ENCODE data around the gene CYB5R2. TPM values are rescaled to one million over a fixed set of nuclear protein-coding genes. Genes with fewer than 3 reads are reported as not detected.

CYB5R2 gene
- total RNA-seq, 1 donor from 2014 or later, result 25.9 TPM

- Mint-ChIP-seq H3K4me3 (no peak overlapping the region), H3K36me3 (ENCODE audit: low read depth) (no peaks in the 10 kb centered on the region), H3K9me3 (no peaks in the 10 kb centered on the region), H3K27ac (no peak overlapping the region), H3K27me3 (peaks cover 12% of the 10 kb centered on the region), H3K4me1 (no peaks in the 10 kb centered on the region)
- ATAC-seq (ENCODE audit: low read depth), result peak; percentile 58
- CTCF ChIA-PET, result interaction anchor here (0.7 to 4.2 kb wide), 9 partner anchors 21 to 876 kb away, joined by 3 to 21 read pairs (median 7); no protein-coding TSS in a partner anchor
- DNase-seq, result no peak
- intact Hi-C loops (cut with micrococcal nuclease), result loop anchor here (1.0 to 2.0 kb wide), 5 partner anchors 176 to 590 kb away; partner anchors contain the start of gene PPFIBP2
- TF ChIP-seq CTCF (IDR thresholded peaks at IDR 0.05), result peak; percentile 59
- POLR2A ChIA-PET, result no interaction called here
Observed at GRCh38 chr11:7688238-7688826, 15.0 kb upstream of the CYB5R2 start.

GRCh38 chr11:7687386-7687785 is 14.1 kb upstream of the CYB5R2 start:
- ATAC-seq (ENCODE audit: low read depth) (no peak), DNase-seq (no peak)
- no peak for TF ChIP-seq CTCF (IDR thresholded peaks at IDR 0.05)
- H3K27ac Mint-ChIP-seq, result no peak overlapping the region
- H3K4me3 Mint-ChIP-seq, result no peak overlapping the region
- H3K36me3 Mint-ChIP-seq (ENCODE audit: low read depth), result no peaks in the 10 kb centered on the region
- intact Hi-C loops (cut with micrococcal nuclease), result no loop called here
- no peaks in the 10 kb centered on the region for H3K4me1 Mint-ChIP-seq
- ChIA-PET POLR2A (no interaction called here), CTCF (interaction anchor here (0.6 to 3.0 kb wide), 11 partner anchors 9 to 875 kb away, joined by 3 to 21 read pairs (median 5); no protein-coding TSS in a partner anchor)
- H3K27me3 Mint-ChIP-seq, result peaks cover 9% of the 10 kb centered on the region
- H3K9me3 Mint-ChIP-seq, result no peaks in the 10 kb centered on the region

- Mint-ChIP-seq H3K27ac (no peak overlapping the region), H3K4me1 (no peaks in the 10 kb centered on the region), H3K27me3 (peaks cover 8% of the 10 kb centered on the region), H3K36me3 (ENCODE audit: low read depth) (no peaks in the 10 kb centered on the region), H3K4me3 (no peak overlapping the region), H3K9me3 (no peaks in the 10 kb centered on the region)
- DNase-seq (no peak), ATAC-seq (ENCODE audit: low read depth) (no peak)
- intact Hi-C loops (cut with micrococcal nuclease), result no loop called here
- ChIA-PET CTCF (interaction anchor here (0.9 to 3.0 kb wide), 8 partner anchors 8 to 589 kb away, joined by 3 to 21 read pairs (median 4); no protein-coding TSS in a partner anchor), POLR2A (no interaction called here)
- TF ChIP-seq CTCF (IDR thresholded peaks at IDR 0.05), result no peak
Observed at GRCh38 chr11:7686761-7687160, 13.5 kb upstream of the CYB5R2 start.

GRCh38 chr11:7683571-7683970 is 10.3 kb upstream of the CYB5R2 start:
- H3K4me3 Mint-ChIP-seq, result no peak overlapping the region
- H3K27me3 Mint-ChIP-seq, result peaks cover 6% of the 10 kb centered on the region
- ChIA-PET CTCF (interaction anchor here (1.0 to 2.1 kb wide), 3 partner anchors 12 to 585 kb away, joined by 3 to 4 read pairs (median 3); no protein-coding TSS in a partner anchor), POLR2A (no interaction called here)
- ATAC-seq (ENCODE audit: low read depth) (no peak), DNase-seq (no peak)
- H3K9me3 Mint-ChIP-seq, result peaks cover 4% of the 10 kb centered on the region
- H3K4me1 Mint-ChIP-seq, result no peaks in the 10 kb centered on the region
- TF ChIP-seq CTCF (IDR thresholded peaks at IDR 0.05), result no peak
- H3K36me3 Mint-ChIP-seq (ENCODE audit: low read depth), result no peaks in the 10 kb centered on the region
- H3K27ac Mint-ChIP-seq, result no peak overlapping the region
- intact Hi-C loops (cut with micrococcal nuclease), result no loop called here

- no peak for ATAC-seq (ENCODE audit: low read depth)
- POLR2A ChIA-PET, result no interaction called here
- peaks cover 31% of the 10 kb centered on the region for H3K4me1 Mint-ChIP-seq
- peaks cover 19% of the 10 kb centered on the region for H3K27me3 Mint-ChIP-seq
- peaks cover 3% of the 10 kb centered on the region for H3K36me3 Mint-ChIP-seq (ENCODE audit: low read depth)
- no peak overlapping the region for H3K4me3 Mint-ChIP-seq
- peaks cover 13% of the 10 kb centered on the region for H3K9me3 Mint-ChIP-seq
- DNase-seq, result no peak
- no peak for TF ChIP-seq CTCF (IDR thresholded peaks at IDR 0.05)
- CTCF ChIA-PET, result interaction anchor here (1.5 to 1.8 kb wide), 3 partner anchors 9 to 13 kb away, joined by 4 to 7 read pairs (median 7); no protein-coding TSS in a partner anchor
- peak overlapping the region; percentile 22 for H3K27ac Mint-ChIP-seq
- intact Hi-C loops (cut with micrococcal nuclease), result no loop called here
Observed at GRCh38 chr11:7677796-7678201, 4.5 kb upstream of the CYB5R2 start.

Measured in activated B cell treated with CpG ODN at 0.5 μM for 24 hours (primary cell).